H1 (cell line): ENCODE results near the gene KRT85. TPM values are rescaled to one million over a fixed set of nuclear protein-coding genes. Genes with fewer than 3 reads are reported as not detected.

Experiments
- CTCF ChIA-PET: fragments of 300-600 bp; sonication (Branson Sonifier 250); formaldehyde crosslinking; loops from one replicate; lab custom pipeline; 2021; ENCODE audit not compliant: partially characterized antibody; lab: Charles Lee
- POLR2A ChIA-PET: fragments of 300-600 bp; sonication (Branson Sonifier 250); formaldehyde crosslinking; loops from one replicate; lab custom pipeline; 2021; ENCODE audit warnings: inconsistent platforms; ENCODE audit not compliant: partially characterized antibody; lab: Charles Lee
- DNase-seq, 2 experiments: peaks; one replicate each; pipeline versions ENCODE4 v3.0.0 to v3.0.0-alpha.2; 2010 to 2022; ENCODE audit warnings: low spot score in 2 of 2, low read depth in 1 of 2, mixed read lengths in 1 of 2
- FAIRE-seq: peaks from 2 replicates; lab custom pipeline; 2011; peaks lifted over from hg19 to GRCh38; lab: Jason Lieb, UNC
- H2AFZ ChIP-seq: 2 replicates; pipeline ENCODE4 v1.8.1; 2012; ENCODE audit warnings: low read length, inconsistent platforms
- H2AK5ac ChIP-seq: 2 replicates; pipeline ENCODE4 v1.6.1; 2013; ENCODE audit warnings: low read depth, low read length
- H2BK120ac ChIP-seq: replicated peaks from 2 replicates; pipeline ENCODE3; 2013; ENCODE audit warnings: low read depth, low read length, inconsistent platforms
- H2BK12ac ChIP-seq: 2 replicates; pipeline ENCODE4 v1.6.1; 2013; ENCODE audit warnings: low read depth, low read length
- H2BK15ac ChIP-seq: 2 replicates; pipeline ENCODE4 v1.6.1; 2013; ENCODE audit warnings: low read length
- H2BK20ac ChIP-seq: 2 replicates; pipeline ENCODE4 v1.6.1; 2013; ENCODE audit warnings: low read length
- H2BK5ac ChIP-seq: 2 replicates; pipeline ENCODE4 v1.6.1; 2013; ENCODE audit warnings: low read depth, low read length
- H3K14ac ChIP-seq: 2 replicates; pipeline ENCODE4 v1.6.1; 2013; ENCODE audit warnings: inconsistent platforms; ENCODE audit not compliant: insufficient read length
- H3K18ac ChIP-seq: 2 replicates; pipeline ENCODE4 v1.6.1; 2013; ENCODE audit warnings: low read length; ENCODE audit errors: extremely low read depth
- H3K23ac ChIP-seq: 2 replicates; pipeline ENCODE4 v1.6.1; 2013; ENCODE audit warnings: inconsistent platforms; ENCODE audit not compliant: insufficient read length
- H3K23me2 ChIP-seq: 2 replicates; pipeline ENCODE4 v1.6.1; 2013; ENCODE audit warnings: low read depth, low read length
- H3K27ac ChIP-seq: 2 replicates; pipeline ENCODE4 v1.6.1; 2011; ENCODE audit warnings: low read depth, low read length, inconsistent platforms
- H3K27me3 ChIP-seq, 4 experiments: replicated peaks in 1 of 4; 1 replicate in 1 of 4; 2 replicates in 3 of 4; pipeline versions ENCODE4 v1.6.1 to v1.8.1; 2011 to 2013; ENCODE audit warnings: low read length in 3 of 4, mild to moderate bottlenecking in 3 of 4, inconsistent platforms in 2 of 4, mixed read lengths in 2 of 4, moderate library complexity in 1 of 4; ENCODE audit not compliant: control insufficient read depth in 3 of 4, insufficient read depth in 3 of 4; ENCODE audit errors: extremely low read depth in 1 of 4
- H3K36me3 ChIP-seq, 4 experiments: 2 replicates each; pipeline versions ENCODE4 v1.6.1 to v1.8.1; 2011 to 2013; ENCODE audit warnings: mild to moderate bottlenecking in 4 of 4, low read length in 3 of 4, moderate library complexity in 2 of 4, control low read depth in 1 of 4, inconsistent platforms in 1 of 4; ENCODE audit not compliant: insufficient read depth in 4 of 4, control insufficient read depth in 2 of 4
- H3K4ac ChIP-seq: replicated peaks from 2 replicates; pipeline ENCODE3; 2013; ENCODE audit warnings: low read length, low read depth, mixed read lengths, inconsistent platforms; ENCODE audit not compliant: insufficient read length
- H3K4me1 ChIP-seq, 4 experiments: replicated peaks in 1 of 4; 1 replicate in 1 of 4; 2 replicates in 3 of 4; pipeline versions ENCODE4 v1.6.1 to v1.8.1; 2011 to 2013; ENCODE audit warnings: low read length in 3 of 4, inconsistent platforms in 2 of 4, mixed read lengths in 1 of 4; ENCODE audit not compliant: insufficient read depth in 4 of 4, control insufficient read depth in 3 of 4
- H3K4me2 ChIP-seq, 2 experiments: 2 replicates each; pipeline versions ENCODE4 v1.6.1 to v1.8.1; 2011 to 2013; ENCODE audit warnings: low read depth in 2 of 2, low read length in 2 of 2, control low read depth in 1 of 2, inconsistent platforms in 1 of 2, mild to moderate bottlenecking in 1 of 2; ENCODE audit not compliant: insufficient read depth in 1 of 2
- H3K4me3 ChIP-seq, 4 experiments: fragments of 200-600, 300-600 bp in 1 of 4; sonication (generic), shearing (Covaris generic), sonication (Bioruptor Twin) in 1 of 4; 2 replicates each; pipeline versions ENCODE4 v1.5.1 to v1.8.1; 2011 to 2016; ENCODE audit warnings: low read length in 4 of 4, low read depth in 3 of 4, control low read depth in 2 of 4, inconsistent platforms in 2 of 4, mild to moderate bottlenecking in 2 of 4, mixed read lengths in 1 of 4, moderate library complexity in 1 of 4; ENCODE audit not compliant: insufficient read depth in 2 of 4; ENCODE audit errors: extremely low read depth in 1 of 4
- H3K56ac ChIP-seq: replicated peaks from 2 replicates; pipeline ENCODE3; 2013; ENCODE audit warnings: low read depth, mild to moderate bottlenecking, mixed read lengths, low read length, inconsistent platforms; ENCODE audit not compliant: insufficient read length
- H3K79me1 ChIP-seq: 2 replicates; pipeline ENCODE4 v1.6.1; 2013; ENCODE audit warnings: low read depth, low read length, control low read depth
- H3K79me2 ChIP-seq, 2 experiments: 2 replicates each; pipeline versions ENCODE4 v1.6.1 to v1.8.1; 2012 to 2013; ENCODE audit warnings: low read length in 2 of 2, mild to moderate bottlenecking in 2 of 2, inconsistent platforms in 1 of 2; ENCODE audit not compliant: insufficient read depth in 2 of 2, control insufficient read depth in 1 of 2
- H3K9ac ChIP-seq, 4 experiments: replicated peaks in 1 of 4; 1 replicate in 1 of 4; 2 replicates in 3 of 4; pipeline versions ENCODE4 v1.6.1 to v1.8.1; 2011 to 2013; ENCODE audit warnings: low read depth in 3 of 4, low read length in 3 of 4, control low read depth in 2 of 4, mild to moderate bottlenecking in 2 of 4, moderate library complexity in 2 of 4, inconsistent platforms in 1 of 4; ENCODE audit errors: extremely low read depth in 1 of 4
- H3K9me3 ChIP-seq, 2 experiments: 2 replicates each; pipeline versions ENCODE4 v1.6.1 to v1.8.1; 2012 to 2013; ENCODE audit warnings: mild to moderate bottlenecking in 2 of 2, moderate library complexity in 2 of 2, control low read depth in 1 of 2, inconsistent platforms in 1 of 2, low read depth in 1 of 2, low read length in 1 of 2, mixed read lengths in 1 of 2; ENCODE audit not compliant: insufficient read depth in 2 of 2
- H4K20me1 ChIP-seq, 2 experiments: replicated peaks in 1 of 2; 2 replicates each; pipeline versions ENCODE3 to v1.8.1; 2011 to 2013; ENCODE audit warnings: inconsistent platforms in 2 of 2, low read length in 2 of 2, mild to moderate bottlenecking in 1 of 2; ENCODE audit not compliant: insufficient read depth in 2 of 2, control insufficient read depth in 1 of 2
- H4K5ac ChIP-seq: 2 replicates; pipeline ENCODE4 v1.6.1; 2013; ENCODE audit warnings: low read length, low read depth, mixed read lengths, inconsistent platforms; ENCODE audit not compliant: insufficient read length
- H4K8ac ChIP-seq: 2 replicates; pipeline ENCODE4 v1.8.0; 2013; ENCODE audit warnings: mild to moderate bottlenecking, moderate library complexity, low read length, inconsistent platforms; ENCODE audit not compliant: insufficient read depth; ENCODE audit errors: extremely low read depth
- H4K91ac ChIP-seq: replicated peaks from 2 replicates; pipeline ENCODE3; 2013; ENCODE audit warnings: low read length, mixed read lengths, inconsistent platforms; ENCODE audit not compliant: insufficient read length
- ATF2 ChIP-seq: IDR thresholded peaks from 2 replicates; pipeline ENCODE4 v1.6.1; 2012; ENCODE audit warnings: low read length, inconsistent platforms
- BACH1 ChIP-seq: IDR thresholded peaks from 2 replicates; pipeline ENCODE4 v1.6.1; 2012; ENCODE audit warnings: low read length, improper control_type of control experiment
- HDAC6 ChIP-seq: IDR thresholded peaks from one replicate; pipeline ENCODE4 v1.7.1; 2012; ENCODE audit warnings: low read depth, mild to moderate bottlenecking, inconsistent platforms, low read length, moderate library complexity
- MAFK ChIP-seq: IDR thresholded peaks from 2 replicates; pipeline ENCODE4 v1.6.1; 2012; ENCODE audit warnings: low read depth, mild to moderate bottlenecking, improper control_type of control experiment, low read length
- NRF1 ChIP-seq: IDR thresholded peaks from 2 replicates; pipeline ENCODE4 v1.6.1; 2011; ENCODE audit warnings: mild to moderate bottlenecking, low read depth, low read length, improper control_type of control experiment
- PHF8 ChIP-seq: fragments of 200-600 bp; sonication (generic); conservative IDR thresholded peaks from 2 replicates; pipeline ENCODE4 v1.7.1; 2012; ENCODE audit warnings: low read depth, mild to moderate bottlenecking, inconsistent platforms, low read length, moderate library complexity
- POLR2AphosphoS5 ChIP-seq: IDR thresholded peaks from 2 replicates; pipeline ENCODE4 v1.6.1; 2011; ENCODE audit warnings: low read depth, low read length
- RXRA ChIP-seq: IDR thresholded peaks from 2 replicates; pipeline ENCODE4 v1.6.1; 2011; ENCODE audit warnings: low read depth, mild to moderate bottlenecking, low read length, moderate library complexity; ENCODE audit not compliant: insufficient read depth
- SUZ12 ChIP-seq: fragments of 200-600 bp; sonication (generic); IDR thresholded peaks from 2 replicates; pipeline ENCODE4 v1.6.1; 2012; ENCODE audit warnings: mild to moderate bottlenecking, inconsistent platforms, low read length, moderate library complexity, mixed read lengths
- WGBS, 2 experiments: shearing (Covaris generic) in 1 of 2; methylation state at CpG; one replicate each; pipeline versions ENCODE4 v1.1.6 to v1.1.7; 2013 to 2015; ENCODE audit warnings: low lambda C conversion rate in 2 of 2, mixed read lengths in 2 of 2, inconsistent platforms in 1 of 2, low coverage in 1 of 2, missing lambda C conversion rate in 1 of 2; ENCODE audit not compliant: insufficient replicate concordance in 2 of 2, insufficient coverage in 1 of 2, insufficient read length in 1 of 2; ENCODE audit errors: extremely low coverage in 1 of 2, missing lambda C conversion rate in 1 of 2; 5-methylcytosine and 5-hydroxymethylcytosine counted together
- polyA plus RNA-seq, 7 experiments: library from polyadenylated mRNA; depleted of rRNA in 3 of 7; stranded (reverse) in 5 of 7; unstranded in 2 of 7; fragments of >200 nt in 5 of 7; fragments of 200-250 nt in 2 of 7; gene quantifications; 1 replicate in 5 of 7; 2 replicates in 1 of 7; 4 replicates in 1 of 7; pipeline versions ENCODE4 v1.2.1 to v1.2.3, GENCODE V29; 2011 to 2013; ENCODE audit warnings: missing spikeins in 2 of 7, mixed read lengths in 2 of 7
- total RNA-seq: library from RNA; stranded (reverse); fragmentation: NEBNext Ultra II Directional; extraction: Animal tissue kit (Norgen Biotek cat#: 25700); gene quantifications from 2 replicates; pipeline ENCODE4 v1.2.1, GENCODE V29; 2021
- TF ChIP-seq, protein P1 (sequence below), 3 experiments: IDR thresholded peaks; 1 replicate in 2 of 3; 2 replicates in 1 of 3; pipeline versions ENCODE4 v1.5.1 to v1.6.1; 2011; ENCODE audit warnings: low read length in 3 of 3, mild to moderate bottlenecking in 3 of 3, inconsistent platforms in 2 of 3, low read depth in 1 of 3, moderate library complexity in 1 of 3; ENCODE audit not compliant: insufficient read depth in 1 of 3; ENCODE audit errors: control extremely low read depth in 1 of 3

The KRT85 gene
- total and polyA plus RNA-seq, 2 of the 8 experiments (the other 6 are each of a cell fraction or from before 2014, with no cell fraction given) = not detected

DNA sequence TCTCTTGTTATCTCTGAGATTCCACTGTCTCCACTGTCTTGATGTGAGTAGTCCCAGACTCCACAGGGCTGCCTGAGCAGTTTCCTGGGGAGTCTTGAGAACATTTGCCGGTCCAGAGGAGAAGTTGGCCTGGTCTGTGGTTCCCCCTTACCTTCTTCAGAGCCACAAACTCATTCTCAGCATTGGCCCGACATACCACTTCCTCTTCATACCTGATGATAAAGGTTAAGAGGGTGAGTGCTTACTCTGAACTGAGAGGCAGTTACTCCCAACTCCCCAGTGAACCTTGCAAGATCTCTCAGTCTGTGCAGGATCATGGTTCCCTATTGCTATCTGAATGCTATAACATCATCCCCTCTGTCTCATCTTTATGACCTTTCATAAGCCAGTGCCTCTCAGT is 15.6 kb upstream of the KRT85 start:
- FAIRE-seq = no peak
- Histone ChIP-seq H2AK5ac (no peak overlapping the region), H3K23me2 (no peaks in the 10 kb centered on the region), H2BK20ac (no peak overlapping the region), H3K79me1 (no peaks in the 10 kb centered on the region; the same call in 1 of the 2 replicates), H3K27me3 (no peaks in the 10 kb centered on the region), H3K36me3 (no peaks in the 10 kb centered on the region), H2BK120ac (no peak overlapping the region), H3K27ac (no peak overlapping the region), H3K4me1 (no peaks in the 10 kb centered on the region), H2BK5ac (no peak overlapping the region), H2BK12ac (no peak overlapping the region), H3K18ac (no peak overlapping the region), H3K9me3 (no peaks in the 10 kb centered on the region), H3K4me3 (no peak overlapping the region), H4K20me1 (no peaks in the 10 kb centered on the region), H3K9ac (no peak overlapping the region), H3K4me2 (no peak overlapping the region), H3K56ac (no peak overlapping the region), H3K79me2 (no peaks in the 10 kb centered on the region), H3K14ac (no peak overlapping the region), H4K91ac (no peak overlapping the region), H4K8ac (no peak overlapping the region), H3K4ac (no peak overlapping the region), H3K23ac (no peak overlapping the region), H2BK15ac (no peak overlapping the region), H4K5ac (no peak overlapping the region), H2AFZ (no peak overlapping the region)
- DNase-seq = no peak
- ChIA-PET POLR2A (no interaction called here), CTCF (interaction anchor here (0.9 to 11.3 kb wide), 11 partner anchors 9 to 598 kb away, joined by 3 to 112 read pairs (median 6); partner anchors contain the start of gene KRT85)
- 78% methylated on average over 2 of the region's 2 CpGs; no CpG with 5 or more reads in 1 of the 2 experiments for WGBS, 2 experiments
- no peak for TF ChIP-seq PHF8
- TF ChIP-seq HDAC6 = no peak
- TF ChIP-seq RXRA = no peak
- TF ChIP-seq ATF2 = no peak
- no peak for TF ChIP-seq NRF1
- TF ChIP-seq SUZ12 = no peak
- TF ChIP-seq, protein P1, sequence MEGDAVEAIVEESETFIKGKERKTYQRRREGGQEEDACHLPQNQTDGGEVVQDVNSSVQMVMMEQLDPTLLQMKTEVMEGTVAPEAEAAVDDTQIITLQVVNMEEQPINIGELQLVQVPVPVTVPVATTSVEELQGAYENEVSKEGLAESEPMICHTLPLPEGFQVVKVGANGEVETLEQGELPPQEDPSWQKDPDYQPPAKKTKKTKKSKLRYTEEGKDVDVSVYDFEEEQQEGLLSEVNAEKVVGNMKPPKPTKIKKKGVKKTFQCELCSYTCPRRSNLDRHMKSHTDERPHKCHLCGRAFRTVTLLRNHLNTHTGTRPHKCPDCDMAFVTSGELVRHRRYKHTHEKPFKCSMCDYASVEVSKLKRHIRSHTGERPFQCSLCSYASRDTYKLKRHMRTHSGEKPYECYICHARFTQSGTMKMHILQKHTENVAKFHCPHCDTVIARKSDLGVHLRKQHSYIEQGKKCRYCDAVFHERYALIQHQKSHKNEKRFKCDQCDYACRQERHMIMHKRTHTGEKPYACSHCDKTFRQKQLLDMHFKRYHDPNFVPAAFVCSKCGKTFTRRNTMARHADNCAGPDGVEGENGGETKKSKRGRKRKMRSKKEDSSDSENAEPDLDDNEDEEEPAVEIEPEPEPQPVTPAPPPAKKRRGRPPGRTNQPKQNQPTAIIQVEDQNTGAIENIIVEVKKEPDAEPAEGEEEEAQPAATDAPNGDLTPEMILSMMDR (IDR thresholded peaks at IDR 0.05; ENCODE audit: control extremely low read depth in 1 of 3, insufficient read depth in 1 of 3, low read depth in 1 of 3, low read length in 3 of 3) = no peak
- TF ChIP-seq MAFK = no peak
- TF ChIP-seq BACH1 = no peak
- TF ChIP-seq POLR2AphosphoS5 = no peak
